Middle frontal gyrus (tissue), 1 donor: Measurements from ENCODE around the gene ANK3.

ENCODE experiments used
- DNase-seq: peaks from one replicate; pipeline ENCODE4 v3.0.0-alpha.2; 2015; ENCODE audit warnings: low spot score; ENCODE audit errors: extremely low spot score

The ANK3 gene

GRCh38 chr10:60099998-60100747 is 289.5 kb downstream of the ANK3 start:
- peak; percentile 47 for DNase-seq

- DNase-seq, result no peak
Observed at GRCh38 chr10:60098677-60099601, 290.7 kb downstream of the ANK3 start.

GRCh38 chr10:60096761-60097513 is 292.7 kb downstream of the ANK3 start:
- no peak for DNase-seq

- DNase-seq, result no peak
Observed at GRCh38 chr10:60093317-60093716, 296.4 kb downstream of the ANK3 start.

GRCh38 chr10:60086862-60087261 is 302.8 kb downstream of the ANK3 start:
- DNase-seq, result no peak

DNA sequence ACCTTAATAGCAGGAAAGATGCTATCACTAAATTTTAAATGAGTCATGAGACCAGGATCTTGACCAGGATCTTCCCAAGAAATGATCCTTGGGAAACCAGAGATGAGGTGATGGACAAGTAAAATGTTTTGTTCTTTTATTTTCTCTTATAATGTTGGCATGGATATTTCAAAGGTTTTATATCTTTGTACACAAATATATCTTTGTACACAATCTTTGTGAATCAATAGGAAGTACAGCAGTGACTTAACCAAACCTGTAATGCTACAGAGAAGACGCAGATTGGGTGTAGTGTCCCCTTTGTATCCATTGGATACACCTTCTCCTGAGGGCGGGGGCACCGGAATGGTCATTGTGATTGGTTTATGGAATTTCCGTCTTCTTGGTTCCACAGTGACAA is 303.3 kb downstream of the ANK3 start:
- no peak for DNase-seq

DNA sequence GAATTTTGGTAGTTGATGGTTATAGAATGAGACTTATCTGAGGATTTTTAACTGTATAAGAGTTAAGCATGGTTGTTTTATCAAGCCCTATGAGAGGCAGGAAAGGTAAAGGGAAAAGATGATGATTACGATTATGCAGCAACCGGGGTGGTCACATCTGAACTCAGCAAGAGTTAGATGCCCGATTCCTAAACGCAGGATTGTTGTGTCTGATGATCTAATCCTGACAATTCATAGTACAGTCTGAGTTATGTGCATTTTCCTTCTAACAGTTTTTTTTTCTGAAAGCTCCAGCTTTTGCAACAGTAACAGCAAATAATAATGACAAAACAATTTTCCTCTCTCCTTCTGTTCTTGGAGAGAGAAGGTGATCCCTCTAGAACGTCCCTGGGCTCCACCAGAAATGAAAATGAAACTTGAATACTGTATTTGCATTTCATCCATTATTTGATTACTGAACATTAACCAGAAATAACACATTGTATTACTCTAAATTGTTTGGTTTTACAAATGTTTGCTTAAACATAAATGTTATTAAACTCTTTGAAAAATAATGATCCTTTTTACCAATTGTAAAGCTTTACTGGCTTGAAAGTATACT is 306.8 kb downstream of the ANK3 start:
- DNase-seq, result no peak

- no peak for DNase-seq
Observed at GRCh38 chr10:60082341-60082740, 307.3 kb downstream of the ANK3 start.

GRCh38 chr10:60073781-60074656 is 315.7 kb downstream of the ANK3 start:
- no peak for DNase-seq

DNA sequence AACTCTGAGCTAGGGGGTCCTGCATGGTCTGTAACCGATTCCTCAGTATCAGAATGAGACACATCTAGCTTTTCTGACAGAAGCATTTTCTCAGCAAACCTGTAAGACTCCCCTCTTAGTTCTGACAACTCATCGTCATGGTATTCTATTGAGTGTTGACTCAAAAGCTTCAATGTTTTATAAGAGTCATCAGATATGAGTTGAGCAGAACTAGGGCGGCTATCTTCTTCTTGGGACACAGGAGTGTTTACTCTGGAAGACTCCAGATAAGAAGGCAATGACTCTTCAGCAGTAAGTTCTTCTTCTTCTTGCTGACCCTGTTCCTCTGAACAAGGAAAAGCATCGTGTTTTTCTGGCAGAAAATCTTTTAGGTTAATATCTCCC is 316.3 kb downstream of the ANK3 start:
- no peak for DNase-seq

DNA sequence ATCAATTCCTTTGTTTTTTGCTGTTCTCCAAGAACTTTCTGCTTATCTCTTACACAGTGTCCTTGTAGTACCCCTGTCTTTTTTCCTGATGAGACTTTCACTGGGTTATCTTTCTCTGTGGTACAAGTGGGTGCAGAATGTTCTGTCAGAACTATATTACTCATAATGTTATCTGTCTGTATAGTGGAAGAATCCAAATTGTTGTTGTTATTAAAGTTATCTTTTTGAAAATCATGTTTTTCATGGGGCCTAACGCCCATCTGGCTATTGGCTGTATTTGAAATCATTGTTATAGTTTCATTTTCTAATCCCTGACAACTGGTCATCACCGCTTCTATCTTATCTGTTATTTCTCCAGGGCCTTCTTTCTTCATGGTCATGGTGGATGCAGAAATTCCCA is 320.4 kb downstream of the ANK3 start:
- no peak for DNase-seq

GRCh38 chr10:60050366-60050765 is 339.3 kb downstream of the ANK3 start:
- no peak for DNase-seq

GRCh38 chr10:60048091-60048501 is 341.6 kb downstream of the ANK3 start:
- no peak for DNase-seq

GRCh38 chr10:60045571-60045970 is 344.1 kb downstream of the ANK3 start:
- no peak for DNase-seq

GRCh38 chr10:60044971-60045370 is 344.7 kb downstream of the ANK3 start:
- DNase-seq, result no peak

DNA sequence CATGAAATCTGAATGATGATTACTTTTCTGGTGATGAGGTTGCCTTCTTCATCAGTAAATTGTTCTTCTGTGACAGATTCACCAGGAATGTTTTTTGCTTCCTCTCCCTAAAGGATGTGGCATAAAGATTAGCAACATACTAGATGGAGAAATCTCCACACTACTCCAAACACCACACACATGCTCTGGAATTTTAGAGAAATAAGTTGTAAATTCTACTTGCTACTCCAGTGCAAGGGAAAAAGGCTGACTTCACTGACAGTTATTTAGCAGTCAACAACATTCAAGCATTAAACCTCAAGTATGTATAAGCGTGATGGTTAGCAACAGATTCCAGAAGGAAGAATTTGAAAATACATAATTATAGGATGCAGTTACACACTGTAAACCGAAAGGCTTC is 345.4 kb downstream of the ANK3 start:
- DNase-seq, result no peak

- DNase-seq, result no peak
Observed at GRCh38 chr10:60043561-60044241, 346.0 kb downstream of the ANK3 start.

DNA sequence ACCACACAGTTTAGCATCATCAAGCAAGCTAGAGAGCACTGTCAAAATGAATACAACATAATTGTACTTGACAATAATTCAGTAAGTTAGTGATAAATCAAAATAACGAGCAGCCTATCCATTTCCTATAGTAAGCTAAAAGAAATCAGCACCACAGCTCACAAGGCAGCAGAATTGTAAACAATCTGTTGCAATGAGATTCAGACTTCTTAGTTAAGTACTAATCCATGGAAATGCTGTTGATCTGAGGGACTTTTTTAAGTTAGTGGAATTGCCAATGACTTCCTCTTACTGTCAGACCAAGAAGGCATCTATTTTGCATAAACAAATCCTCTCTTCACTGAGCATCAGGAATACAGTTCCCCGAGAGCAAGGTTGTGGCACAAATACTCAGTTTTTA is 346.8 kb downstream of the ANK3 start:
- DNase-seq, result no peak

DNA sequence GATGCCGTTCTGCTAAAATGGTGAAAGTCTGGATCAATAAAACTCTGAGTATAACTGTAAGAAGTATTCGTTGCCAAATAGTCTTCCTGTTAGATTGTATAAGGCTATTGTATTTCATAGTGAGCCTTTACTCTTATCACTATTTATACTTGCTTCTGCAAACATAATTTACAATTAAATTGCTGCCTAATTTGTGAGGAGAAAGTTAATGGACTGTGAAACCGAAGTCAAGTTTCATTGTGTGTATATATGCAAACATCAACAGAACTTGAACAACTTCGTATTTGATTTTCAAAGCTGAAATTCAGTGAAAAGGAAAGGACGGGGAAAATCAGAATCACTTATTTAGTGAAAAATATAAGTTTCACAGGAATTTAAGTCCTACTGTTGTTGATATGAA is 347.4 kb downstream of the ANK3 start:
- DNase-seq, result no peak
